Tibial artery (tissue), 4 donors: ENCODE results near the gene HAUS7.

Experiments used
- DNase-seq, 2 donors: peaks; one replicate each; pipeline ENCODE4 v3.0.0-alpha.2; 2019
- H3K27ac ChIP-seq, 2 donors: fragments of 200-600 bp; sonication (generic) in 1 of 2; 1 replicate in 1 of 2; 2 replicates in 1 of 2; pipeline ENCODE4 v1.5.1; 2018 to 2019; ENCODE audit warnings: mild to moderate bottlenecking in 1 of 2
- H3K27me3 ChIP-seq, 2 donors: fragments of 200-600 bp; sonication (generic) in 1 of 2; one replicate each; pipeline versions ENCODE4 v1.5.1 to v1.6.0; 2016 to 2019
- H3K36me3 ChIP-seq, 3 donors: fragments of 200-600 bp; sonication (generic) in 2 of 3; one replicate each; pipeline ENCODE4 v1.5.1; 2016 to 2019; ENCODE audit warnings: mild to moderate bottlenecking in 2 of 3
- H3K4me1 ChIP-seq, 4 donors: fragments of 200-600 bp; sonication (generic) in 2 of 4; 1 replicate in 3 of 4; 2 replicates in 1 of 4; pipeline ENCODE4 v1.5.1; 2016 to 2019
- H3K4me3 ChIP-seq, 2 donors: fragments of 200-600 bp; sonication (generic) in 1 of 2; 1 replicate in 1 of 2; 2 replicates in 1 of 2; pipeline ENCODE4 v1.5.1; 2018 to 2019; ENCODE audit warnings: mild to moderate bottlenecking in 2 of 2
- H3K9me3 ChIP-seq, 3 donors: fragments of 200-600 bp; sonication (generic) in 1 of 3; one replicate each; pipeline ENCODE4 v1.5.1; 2016 to 2019
- intact Hi-C: fragments of 100-400 bp; cut with DNase I; formaldehyde crosslinking; loops from one replicate; pipeline ENCODE4 v1.15.0; 2023; ENCODE audit warnings: low total_unique reads
- TF ChIP-seq, protein P1 (sequence below), 2 experiments: fragments of 200-600 bp in 1 of 2; fragments of 450-650 bp in 1 of 2; IDR thresholded peaks; one replicate each; pipeline ENCODE4 v1.5.1; 2017 to 2019; ENCODE audit warnings: antibody characterized with exemption in 2 of 2, mild to moderate bottlenecking in 1 of 2, moderate library complexity in 1 of 2

Gene HAUS7

DNA sequence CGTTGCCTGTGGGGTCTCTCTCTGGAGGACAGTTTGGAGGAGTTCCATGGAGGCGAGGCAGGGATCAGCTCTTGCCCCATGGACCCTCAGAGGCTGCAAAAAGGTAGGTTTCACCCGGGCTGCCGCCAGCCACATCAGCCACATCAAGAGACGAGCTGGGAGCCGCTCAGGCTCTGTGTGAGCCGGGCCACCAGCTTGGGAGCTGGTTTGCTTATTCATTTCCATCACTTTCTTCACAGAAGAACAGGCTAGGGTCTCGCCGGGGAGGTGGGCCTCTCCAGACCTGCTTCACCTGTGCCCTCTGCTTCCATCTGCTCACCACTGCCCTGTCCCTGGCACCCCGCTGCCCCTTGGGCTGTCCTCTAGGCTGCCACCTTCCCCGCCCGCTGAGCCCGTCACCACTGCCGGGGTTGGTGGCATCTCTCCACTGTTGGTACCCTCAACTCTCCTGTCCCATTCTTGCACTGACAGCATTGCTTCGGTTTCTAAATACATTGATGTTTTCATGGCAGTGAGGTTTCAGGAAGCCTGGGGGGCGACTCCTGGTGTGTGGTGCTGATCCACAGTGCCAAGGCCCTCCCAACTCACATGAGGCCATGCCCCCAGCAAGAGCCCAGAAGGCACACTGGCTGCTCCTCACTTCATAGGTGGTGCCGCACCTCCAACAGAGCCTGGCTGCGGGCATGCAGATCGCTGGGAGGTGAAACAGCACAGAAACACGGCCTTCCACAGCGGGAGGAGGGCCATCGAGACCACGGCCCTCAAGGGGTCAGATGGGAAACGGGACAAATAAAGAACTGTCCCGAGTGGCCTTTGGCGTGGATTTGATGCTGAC is 20.0 kb downstream of the HAUS7 start:
- no peaks in the 10 kb centered on the region for H3K27me3 ChIP-seq
- TF ChIP-seq, protein P1, sequence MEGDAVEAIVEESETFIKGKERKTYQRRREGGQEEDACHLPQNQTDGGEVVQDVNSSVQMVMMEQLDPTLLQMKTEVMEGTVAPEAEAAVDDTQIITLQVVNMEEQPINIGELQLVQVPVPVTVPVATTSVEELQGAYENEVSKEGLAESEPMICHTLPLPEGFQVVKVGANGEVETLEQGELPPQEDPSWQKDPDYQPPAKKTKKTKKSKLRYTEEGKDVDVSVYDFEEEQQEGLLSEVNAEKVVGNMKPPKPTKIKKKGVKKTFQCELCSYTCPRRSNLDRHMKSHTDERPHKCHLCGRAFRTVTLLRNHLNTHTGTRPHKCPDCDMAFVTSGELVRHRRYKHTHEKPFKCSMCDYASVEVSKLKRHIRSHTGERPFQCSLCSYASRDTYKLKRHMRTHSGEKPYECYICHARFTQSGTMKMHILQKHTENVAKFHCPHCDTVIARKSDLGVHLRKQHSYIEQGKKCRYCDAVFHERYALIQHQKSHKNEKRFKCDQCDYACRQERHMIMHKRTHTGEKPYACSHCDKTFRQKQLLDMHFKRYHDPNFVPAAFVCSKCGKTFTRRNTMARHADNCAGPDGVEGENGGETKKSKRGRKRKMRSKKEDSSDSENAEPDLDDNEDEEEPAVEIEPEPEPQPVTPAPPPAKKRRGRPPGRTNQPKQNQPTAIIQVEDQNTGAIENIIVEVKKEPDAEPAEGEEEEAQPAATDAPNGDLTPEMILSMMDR (IDR thresholded peaks at IDR 0.05), result no peak
- H3K4me3 ChIP-seq, result no peak overlapping the region
- peaks cover 9 to 51% (median 31%) of the 10 kb centered on the region in 3 donors for H3K36me3 ChIP-seq
- H3K4me1 ChIP-seq, result no peaks in the 10 kb centered on the region
- H3K27ac ChIP-seq, result no peak overlapping the region
- intact Hi-C loops, result no loop called here
- no peaks in the 10 kb centered on the region for H3K9me3 ChIP-seq
- no peak for DNase-seq

DNA sequence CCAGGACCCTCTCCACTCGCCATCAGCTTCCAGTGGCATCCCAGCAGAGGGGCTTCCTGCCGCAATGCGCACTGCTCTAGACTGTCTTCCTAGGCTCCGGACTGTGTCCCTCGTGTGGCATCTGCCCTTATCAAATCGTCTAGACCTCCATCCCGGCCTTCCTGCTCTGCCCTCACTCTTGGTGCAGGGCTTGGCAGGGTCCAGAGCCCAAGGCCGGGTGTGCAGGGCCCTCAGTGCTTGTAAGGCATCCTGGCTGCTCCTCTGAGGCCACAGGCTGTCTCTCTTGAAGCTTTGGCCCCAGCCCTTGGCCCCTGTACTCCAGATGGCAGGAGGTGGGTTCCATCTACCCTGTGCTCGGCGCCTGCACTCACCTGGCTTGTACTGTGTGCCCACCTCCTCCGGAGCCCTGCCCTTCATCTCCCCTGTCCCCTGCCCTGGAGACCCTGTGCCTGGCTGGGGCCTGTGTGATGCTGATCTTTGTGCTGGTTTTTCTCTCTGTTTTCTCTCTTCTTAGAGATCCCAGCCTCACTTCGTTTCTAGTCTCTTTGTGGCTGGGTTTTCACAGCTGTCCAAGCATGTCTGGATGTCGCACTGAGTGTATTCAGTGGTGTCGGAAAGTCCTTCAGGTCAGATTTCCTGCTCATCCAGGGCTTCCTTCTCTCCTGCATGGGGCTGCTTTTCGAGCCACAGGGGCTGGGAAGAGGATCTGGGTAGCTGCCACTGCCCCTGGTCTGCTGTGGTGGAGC is 20.8 kb downstream of the HAUS7 start:
- no peak overlapping the region for H3K4me3 ChIP-seq
- H3K27ac ChIP-seq, result no peak overlapping the region
- H3K9me3 ChIP-seq, result no peaks in the 10 kb centered on the region
- no peak for DNase-seq
- H3K27me3 ChIP-seq, result no peaks in the 10 kb centered on the region
- intact Hi-C loops, result no loop called here
- no peaks in the 10 kb centered on the region for H3K4me1 ChIP-seq
- H3K36me3 ChIP-seq, result peaks cover 1 to 43% (median 24%) of the 10 kb centered on the region in 3 donors
- TF ChIP-seq, protein P1 (IDR thresholded peaks at IDR 0.05), result no peak

DNA sequence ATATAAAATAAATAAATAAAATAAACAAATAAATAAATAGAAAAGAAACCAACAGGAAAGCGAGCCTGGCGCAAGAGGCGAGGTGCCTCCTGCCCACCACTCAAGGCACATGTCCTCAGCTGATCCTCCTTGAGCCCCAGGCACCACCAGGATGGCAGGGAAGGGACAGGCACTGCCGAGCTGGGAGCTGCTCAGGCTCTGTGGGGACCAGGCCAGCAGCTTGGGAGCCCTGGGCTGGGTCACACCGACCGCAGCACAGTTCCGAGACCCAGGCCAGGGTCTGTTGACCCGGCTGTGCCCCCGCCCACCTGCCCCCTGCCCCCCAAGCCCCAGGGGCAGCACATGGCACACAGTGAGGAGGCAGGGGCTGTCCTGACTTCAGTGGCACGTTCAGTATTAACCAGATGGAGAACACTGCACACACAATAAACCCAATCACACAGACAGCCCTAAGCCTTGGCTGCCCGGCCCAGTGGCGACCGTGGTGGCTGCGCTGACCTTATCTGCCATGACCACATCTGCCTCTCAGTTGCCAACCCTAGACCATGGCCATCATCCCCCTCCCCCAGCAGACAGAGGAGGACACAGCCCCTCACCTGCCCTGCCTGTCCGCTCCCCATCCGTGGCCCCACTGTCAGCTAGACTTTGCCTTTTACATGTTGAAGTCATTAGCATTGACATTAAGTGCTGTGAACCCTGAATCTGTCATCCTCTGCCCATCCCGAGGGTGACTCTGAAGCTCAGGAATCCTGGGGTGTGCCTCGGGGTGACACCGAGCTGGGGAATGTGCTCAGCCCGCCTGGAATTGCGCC is 21.6 kb downstream of the HAUS7 start:
- no peaks in the 10 kb centered on the region for H3K27me3 ChIP-seq
- peaks cover 0 to 36% (median 16%) of the 10 kb centered on the region in 3 donors for H3K36me3 ChIP-seq
- no peak overlapping the region for H3K27ac ChIP-seq
- TF ChIP-seq, protein P1 (IDR thresholded peaks at IDR 0.05), result no peak
- H3K4me3 ChIP-seq, result no peak overlapping the region
- intact Hi-C loops, result no loop called here
- H3K9me3 ChIP-seq, result no peaks in the 10 kb centered on the region
- no peaks in the 10 kb centered on the region for H3K4me1 ChIP-seq
- no peak for DNase-seq

DNA sequence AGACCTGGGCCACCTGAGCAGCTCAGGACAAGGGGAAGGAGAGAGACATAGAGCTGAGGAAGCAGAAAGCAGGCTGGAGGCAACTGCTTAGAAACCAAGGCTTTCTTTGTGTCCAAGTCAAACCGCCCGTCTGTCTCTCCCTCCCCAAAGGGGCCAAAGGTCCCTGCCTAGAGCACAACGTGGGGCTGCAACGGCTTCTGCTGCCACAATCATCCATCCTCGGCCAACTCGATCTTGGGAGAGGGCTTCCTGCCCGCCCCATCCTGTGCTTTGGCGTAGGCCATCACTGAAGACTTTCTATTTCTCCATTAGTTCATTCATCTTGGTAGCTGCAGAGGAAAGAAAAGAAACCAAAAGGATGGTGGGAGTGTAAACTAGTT is 22.8 kb downstream of the HAUS7 start:
- DNase-seq, result no peak
- Histone ChIP-seq H3K4me3 (no peak overlapping the region), H3K27me3 (no peaks in the 10 kb centered on the region), H3K27ac (no peak overlapping the region), H3K9me3 (no peaks in the 10 kb centered on the region), H3K36me3 (peaks cover 0 to 32% (median 15%) of the 10 kb centered on the region in 3 donors), H3K4me1 (no peaks in the 10 kb centered on the region)
- intact Hi-C loops, result no loop called here
- TF ChIP-seq, protein P1 (IDR thresholded peaks at IDR 0.05), result no peak

DNA sequence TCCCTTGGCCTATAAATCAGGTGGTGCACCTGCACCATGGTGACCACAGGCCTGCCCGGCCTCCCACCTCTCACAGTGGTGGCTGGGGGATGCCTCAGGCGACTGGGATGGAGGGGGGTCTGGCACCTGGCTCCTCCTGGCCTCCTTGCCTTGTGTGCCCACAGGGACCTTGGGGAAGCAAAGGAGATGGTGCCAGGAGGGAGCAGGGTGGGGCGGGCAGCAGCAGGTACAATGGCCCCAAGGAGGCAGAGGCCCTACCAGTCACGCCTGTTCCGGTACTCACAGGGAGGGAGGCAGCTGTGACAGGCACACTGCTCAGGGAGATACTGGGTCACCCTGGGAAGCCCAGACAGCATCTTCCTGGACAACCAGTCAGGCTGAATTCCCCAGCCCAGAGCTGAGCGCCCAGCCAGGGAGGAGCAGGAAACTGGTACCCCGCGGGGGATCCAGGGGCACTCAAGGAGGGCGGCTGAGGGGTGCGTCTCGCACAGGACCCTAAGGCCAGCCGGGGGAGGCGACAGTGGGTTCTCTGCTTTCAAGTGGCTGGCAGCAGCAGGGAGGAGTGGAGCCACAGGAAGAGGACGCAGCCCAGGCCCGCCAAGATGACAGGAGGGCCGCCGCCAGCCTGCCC is 23.3 kb downstream of the HAUS7 start:
- Histone ChIP-seq H3K27me3 (no peaks in the 10 kb centered on the region), H3K4me3 (no peak overlapping the region), H3K27ac (no peak overlapping the region), H3K4me1 (no peaks in the 10 kb centered on the region), H3K9me3 (no peaks in the 10 kb centered on the region), H3K36me3 (peaks cover 0 to 32% (median 15%) of the 10 kb centered on the region in 3 donors)
- no peak for DNase-seq
- intact Hi-C loops, result no loop called here
- TF ChIP-seq, protein P1 (IDR thresholded peaks at IDR 0.05), result no peak
